NCI-H1417 treated with DMSO at 0.1 percent for 48 hours (cell line): ENCODE results near the gene CCDC187.

Experiments used
- DNase-seq: peaks from one replicate; lab custom pipeline; 2025; lab: John Stamatoyannopoulos, UW

The CCDC187 gene

GRCh38 chr9:136204838-136205706 lies 98.8 kb downstream of the CCDC187 start, which contains the start of gene LHX3:
LHX3 (minus strand) TSS chr9:136205128; CDS start chr9:136205012, 116 bp downstream.
- no peak for DNase-seq

- no peak for DNase-seq
Measured at GRCh38 chr9:136204145-136204805, 99.6 kb downstream of the CCDC187 start.

GRCh38 chr9:136203408-136204144 lies 100.3 kb downstream of the CCDC187 start:
- DNase-seq = no peak

GRCh38 chr9:136202454-136203407 lies 101.2 kb downstream of the CCDC187 start:
- no peak for DNase-seq

- no peak for DNase-seq
Measured at GRCh38 chr9:136201609-136202453, 102.1 kb downstream of the CCDC187 start.

GRCh38 chr9:136201174-136201573 lies 102.7 kb downstream of the CCDC187 start:
- DNase-seq = no peak

- no peak for DNase-seq
Measured at GRCh38 chr9:136200424-136200823, 103.5 kb downstream of the CCDC187 start.
